ENCODE data around the gene DGKG. TPM values are rescaled to one million over a fixed set of nuclear protein-coding genes. Genes with fewer than 3 reads are reported as not detected.

DGKG gene
- total RNA-seq, 1 donor from 2014 or later, result 65.7 TPM

- H3K27me3 ChIP-seq (ENCODE audit: low read depth), result no peaks in the 10 kb centered on the region
- H3K36me3 ChIP-seq, result peaks cover 22% of the 10 kb centered on the region
- no peak overlapping the region for H3K27ac ChIP-seq (replicated peaks)
- DNase-seq, result no peak
- intact Hi-C loops (cut with micrococcal nuclease), result no loop called here
- no peak overlapping the region for H3K4me3 ChIP-seq
- H3K4me1 ChIP-seq, result no peaks in the 10 kb centered on the region
- H3K9me3 ChIP-seq (replicated peaks), result no peaks in the 10 kb centered on the region
- no peak for TF ChIP-seq CTCF (IDR thresholded peaks at IDR 0.05; ENCODE audit: borderline replicate concordance)
These were observed 201.3 kb downstream of the DGKG start for GRCh38 chr3:186160691-186161243.

GRCh38 chr3:186154641-186155040, 207.4 kb downstream of the DGKG start:
- H3K4me3 ChIP-seq, result no peak overlapping the region
- H3K4me1 ChIP-seq, result no peaks in the 10 kb centered on the region
- no peak for DNase-seq
- intact Hi-C loops (cut with micrococcal nuclease), result no loop called here
- peaks cover 6% of the 10 kb centered on the region for H3K36me3 ChIP-seq
- H3K27ac ChIP-seq (replicated peaks), result no peak overlapping the region
- no peaks in the 10 kb centered on the region for H3K27me3 ChIP-seq (ENCODE audit: low read depth)
- TF ChIP-seq CTCF (IDR thresholded peaks at IDR 0.05; ENCODE audit: borderline replicate concordance), result no peak
- H3K9me3 ChIP-seq (replicated peaks), result no peaks in the 10 kb centered on the region

- Histone ChIP-seq H3K4me1 (no peaks in the 10 kb centered on the region), H3K36me3 (peaks cover 12% of the 10 kb centered on the region), H3K27ac (replicated peaks) (no peak overlapping the region), H3K4me3 (no peak overlapping the region), H3K27me3 (ENCODE audit: low read depth) (no peaks in the 10 kb centered on the region), H3K9me3 (replicated peaks) (no peaks in the 10 kb centered on the region)
- intact Hi-C loops (cut with micrococcal nuclease), result no loop called here
- no peak for TF ChIP-seq CTCF (IDR thresholded peaks at IDR 0.05; ENCODE audit: borderline replicate concordance)
- no peak for DNase-seq
These were observed 209.1 kb downstream of the DGKG start for GRCh38 chr3:186152889-186153292.

- Histone ChIP-seq H3K4me1 (no peaks in the 10 kb centered on the region), H3K36me3 (peaks cover 12% of the 10 kb centered on the region), H3K9me3 (replicated peaks) (no peaks in the 10 kb centered on the region), H3K27me3 (ENCODE audit: low read depth) (no peaks in the 10 kb centered on the region), H3K4me3 (no peak overlapping the region), H3K27ac (replicated peaks) (no peak overlapping the region)
- TF ChIP-seq CTCF (IDR thresholded peaks at IDR 0.05; ENCODE audit: borderline replicate concordance), result no peak
- intact Hi-C loops (cut with micrococcal nuclease), result no loop called here
- no peak for DNase-seq
These were observed 209.7 kb downstream of the DGKG start for GRCh38 chr3:186152361-186152798.

GRCh38 chr3:186151077-186151971, 210.7 kb downstream of the DGKG start:
- Histone ChIP-seq H3K36me3 (peaks cover 12% of the 10 kb centered on the region), H3K4me3 (no peak overlapping the region), H3K27me3 (ENCODE audit: low read depth) (no peaks in the 10 kb centered on the region), H3K27ac (replicated peaks) (no peak overlapping the region), H3K4me1 (no peaks in the 10 kb centered on the region), H3K9me3 (replicated peaks) (no peaks in the 10 kb centered on the region)
- no peak for DNase-seq
- intact Hi-C loops (cut with micrococcal nuclease), result no loop called here
- TF ChIP-seq CTCF (IDR thresholded peaks at IDR 0.05; ENCODE audit: borderline replicate concordance), result no peak
